ENCODE data around the gene KCNS3.

GRCh38 chr2:17878281-17879136, at the start of gene KCNS3:
- TF ChIP-seq CTCF (IDR thresholded peaks at IDR 0.05) (no peak), POLR2AphosphoS5 (IDR thresholded peaks at IDR 0.05; ENCODE audit: insufficient read depth in 1 of 2, low read depth in 1 of 2) (no peak)

Measured in vagina (tissue), 2 donors.